ENCODE measurements around the gene FDX2. TPM values are rescaled to one million over a fixed set of nuclear protein-coding genes. Genes with fewer than 3 reads are reported as not detected.

Gene FDX2
- total and polyA plus RNA-seq, 2 of the 13 experiments (the other 11 are each of a cell fraction or from before 2014, with no cell fraction given) = 21.0 to 24.7 TPM

DNA sequence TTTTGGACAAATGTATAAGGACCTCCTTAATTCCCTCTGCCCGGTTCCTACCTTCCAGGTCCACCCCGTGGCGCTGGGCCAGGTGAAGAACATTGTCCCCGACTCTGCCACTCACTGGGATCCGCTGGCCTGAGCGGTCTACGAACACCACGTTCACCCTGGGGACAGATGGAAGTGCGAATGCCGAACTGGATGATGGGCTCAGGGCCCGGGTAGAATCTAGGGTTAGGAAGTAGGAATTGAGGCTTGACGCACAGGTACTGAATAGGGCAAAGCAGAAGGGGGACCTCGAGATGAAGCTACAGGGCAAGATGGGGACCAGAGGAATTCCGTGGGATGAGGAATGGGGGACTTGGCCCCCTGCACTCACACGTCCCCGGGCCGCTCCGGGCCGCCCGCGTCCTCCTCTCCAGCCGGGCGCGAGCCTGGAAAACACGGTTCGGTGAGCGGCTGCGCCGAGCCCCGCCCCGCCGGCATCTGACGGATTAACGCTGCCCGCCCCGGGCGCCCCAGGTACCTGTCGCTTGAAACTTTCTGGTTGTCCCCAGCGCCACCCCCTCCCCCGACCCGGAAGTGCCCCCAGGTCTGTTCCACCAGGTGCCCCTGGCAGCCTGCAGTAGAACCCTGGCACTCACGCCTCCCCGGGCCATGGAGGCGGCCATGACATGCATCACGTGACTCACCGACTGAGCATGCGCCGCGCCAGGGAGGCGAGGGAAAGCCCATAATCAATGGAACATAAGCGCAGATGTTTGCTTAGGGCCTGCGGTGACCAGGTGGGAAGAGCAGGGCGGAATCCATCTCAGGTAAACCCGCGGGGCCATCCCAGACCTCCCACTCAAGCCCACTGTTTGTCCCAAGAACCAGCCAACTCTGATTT, at the start of gene FDX2 (continued):
- TF ChIP-seq, protein P1, sequence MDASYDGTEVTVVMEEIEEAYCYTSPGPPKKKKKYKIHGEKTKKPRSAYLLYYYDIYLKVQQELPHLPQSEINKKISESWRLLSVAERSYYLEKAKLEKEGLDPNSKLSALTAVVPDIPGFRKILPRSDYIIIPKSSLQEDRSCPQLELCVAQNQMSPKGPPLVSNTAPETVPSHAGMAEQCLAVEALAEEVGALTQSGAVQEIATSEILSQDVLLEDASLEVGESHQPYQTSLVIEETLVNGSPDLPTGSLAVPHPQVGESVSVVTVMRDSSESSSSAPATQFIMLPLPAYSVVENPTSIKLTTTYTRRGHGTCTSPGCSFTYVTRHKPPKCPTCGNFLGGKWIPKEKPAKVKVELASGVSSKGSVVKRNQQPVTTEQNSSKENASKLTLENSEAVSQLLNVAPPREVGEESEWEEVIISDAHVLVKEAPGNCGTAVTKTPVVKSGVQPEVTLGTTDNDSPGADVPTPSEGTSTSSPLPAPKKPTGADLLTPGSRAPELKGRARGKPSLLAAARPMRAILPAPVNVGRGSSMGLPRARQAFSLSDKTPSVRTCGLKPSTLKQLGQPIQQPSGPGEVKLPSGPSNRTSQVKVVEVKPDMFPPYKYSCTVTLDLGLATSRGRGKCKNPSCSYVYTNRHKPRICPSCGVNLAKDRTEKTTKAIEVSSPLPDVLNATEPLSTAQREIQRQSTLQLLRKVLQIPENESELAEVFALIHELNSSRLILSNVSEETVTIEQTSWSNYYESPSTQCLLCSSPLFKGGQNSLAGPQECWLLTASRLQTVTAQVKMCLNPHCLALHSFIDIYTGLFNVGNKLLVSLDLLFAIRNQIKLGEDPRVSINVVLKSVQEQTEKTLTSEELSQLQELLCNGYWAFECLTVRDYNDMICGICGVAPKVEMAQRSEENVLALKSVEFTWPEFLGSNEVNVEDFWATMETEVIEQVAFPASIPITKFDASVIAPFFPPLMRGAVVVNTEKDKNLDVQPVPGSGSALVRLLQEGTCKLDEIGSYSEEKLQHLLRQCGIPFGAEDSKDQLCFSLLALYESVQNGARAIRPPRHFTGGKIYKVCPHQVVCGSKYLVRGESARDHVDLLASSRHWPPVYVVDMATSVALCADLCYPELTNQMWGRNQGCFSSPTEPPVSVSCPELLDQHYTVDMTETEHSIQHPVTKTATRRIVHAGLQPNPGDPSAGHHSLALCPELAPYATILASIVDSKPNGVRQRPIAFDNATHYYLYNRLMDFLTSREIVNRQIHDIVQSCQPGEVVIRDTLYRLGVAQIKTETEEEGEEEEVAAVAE (CRISPR knock-in tag; IDR thresholded peaks at IDR 0.05; ENCODE audit: borderline replicate concordance) = 0 out of 2 replicates have a peak, but pooled peaks have one; percentile 34
- TF ChIP-seq FOXP1 (IDR thresholded peaks at IDR 0.05) = no peak
- no peak for TF ChIP-seq FOXP1 (CRISPR knock-in tag; IDR thresholded peaks at IDR 0.05)
- TF ChIP-seq, protein P2, sequence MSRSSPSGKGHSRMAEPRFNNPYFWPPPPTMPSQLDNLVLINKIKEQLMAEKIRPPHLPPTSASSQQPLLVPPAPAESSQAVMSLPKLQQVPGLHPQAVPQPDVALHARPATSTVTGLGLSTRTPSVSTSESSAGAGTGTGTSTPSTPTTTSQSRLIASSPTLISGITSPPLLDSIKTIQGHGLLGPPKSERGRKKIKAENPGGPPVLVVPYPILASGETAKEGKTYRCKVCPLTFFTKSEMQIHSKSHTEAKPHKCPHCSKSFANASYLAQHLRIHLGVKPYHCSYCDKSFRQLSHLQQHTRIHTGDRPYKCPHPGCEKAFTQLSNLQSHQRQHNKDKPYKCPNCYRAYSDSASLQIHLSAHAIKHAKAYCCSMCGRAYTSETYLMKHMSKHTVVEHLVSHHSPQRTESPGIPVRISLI (CRISPR knock-in tag; IDR thresholded peaks at IDR 0.05; ENCODE audit: borderline replicate concordance) = no peak
- TF ChIP-seq ZNF558 (CRISPR knock-in tag; IDR thresholded peaks at IDR 0.05; ENCODE audit: borderline replicate concordance) = no peak
- TF ChIP-seq, protein P3, sequence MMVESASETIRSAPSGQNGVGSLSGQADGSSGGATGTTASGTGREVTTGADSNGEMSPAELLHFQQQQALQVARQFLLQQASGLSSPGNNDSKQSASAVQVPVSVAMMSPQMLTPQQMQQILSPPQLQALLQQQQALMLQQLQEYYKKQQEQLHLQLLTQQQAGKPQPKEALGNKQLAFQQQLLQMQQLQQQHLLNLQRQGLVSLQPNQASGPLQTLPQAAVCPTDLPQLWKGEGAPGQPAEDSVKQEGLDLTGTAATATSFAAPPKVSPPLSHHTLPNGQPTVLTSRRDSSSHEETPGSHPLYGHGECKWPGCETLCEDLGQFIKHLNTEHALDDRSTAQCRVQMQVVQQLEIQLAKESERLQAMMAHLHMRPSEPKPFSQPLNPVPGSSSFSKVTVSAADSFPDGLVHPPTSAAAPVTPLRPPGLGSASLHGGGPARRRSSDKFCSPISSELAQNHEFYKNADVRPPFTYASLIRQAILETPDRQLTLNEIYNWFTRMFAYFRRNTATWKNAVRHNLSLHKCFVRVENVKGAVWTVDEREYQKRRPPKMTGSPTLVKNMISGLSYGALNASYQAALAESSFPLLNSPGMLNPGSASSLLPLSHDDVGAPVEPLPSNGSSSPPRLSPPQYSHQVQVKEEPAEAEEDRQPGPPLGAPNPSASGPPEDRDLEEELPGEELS (CRISPR knock-in tag; IDR thresholded peaks at IDR 0.05) = no peak
- peak; percentile 69; the same call in 1 of the 2 replicates for TF ChIP-seq ZNF788 (CRISPR knock-in tag; IDR thresholded peaks at IDR 0.05; ENCODE audit: borderline replicate concordance)
- TF ChIP-seq BHLHE40 (IDR thresholded peaks at IDR 0.05; ENCODE audit: low read length) = peak; percentile 89
- TF ChIP-seq, protein P4, sequence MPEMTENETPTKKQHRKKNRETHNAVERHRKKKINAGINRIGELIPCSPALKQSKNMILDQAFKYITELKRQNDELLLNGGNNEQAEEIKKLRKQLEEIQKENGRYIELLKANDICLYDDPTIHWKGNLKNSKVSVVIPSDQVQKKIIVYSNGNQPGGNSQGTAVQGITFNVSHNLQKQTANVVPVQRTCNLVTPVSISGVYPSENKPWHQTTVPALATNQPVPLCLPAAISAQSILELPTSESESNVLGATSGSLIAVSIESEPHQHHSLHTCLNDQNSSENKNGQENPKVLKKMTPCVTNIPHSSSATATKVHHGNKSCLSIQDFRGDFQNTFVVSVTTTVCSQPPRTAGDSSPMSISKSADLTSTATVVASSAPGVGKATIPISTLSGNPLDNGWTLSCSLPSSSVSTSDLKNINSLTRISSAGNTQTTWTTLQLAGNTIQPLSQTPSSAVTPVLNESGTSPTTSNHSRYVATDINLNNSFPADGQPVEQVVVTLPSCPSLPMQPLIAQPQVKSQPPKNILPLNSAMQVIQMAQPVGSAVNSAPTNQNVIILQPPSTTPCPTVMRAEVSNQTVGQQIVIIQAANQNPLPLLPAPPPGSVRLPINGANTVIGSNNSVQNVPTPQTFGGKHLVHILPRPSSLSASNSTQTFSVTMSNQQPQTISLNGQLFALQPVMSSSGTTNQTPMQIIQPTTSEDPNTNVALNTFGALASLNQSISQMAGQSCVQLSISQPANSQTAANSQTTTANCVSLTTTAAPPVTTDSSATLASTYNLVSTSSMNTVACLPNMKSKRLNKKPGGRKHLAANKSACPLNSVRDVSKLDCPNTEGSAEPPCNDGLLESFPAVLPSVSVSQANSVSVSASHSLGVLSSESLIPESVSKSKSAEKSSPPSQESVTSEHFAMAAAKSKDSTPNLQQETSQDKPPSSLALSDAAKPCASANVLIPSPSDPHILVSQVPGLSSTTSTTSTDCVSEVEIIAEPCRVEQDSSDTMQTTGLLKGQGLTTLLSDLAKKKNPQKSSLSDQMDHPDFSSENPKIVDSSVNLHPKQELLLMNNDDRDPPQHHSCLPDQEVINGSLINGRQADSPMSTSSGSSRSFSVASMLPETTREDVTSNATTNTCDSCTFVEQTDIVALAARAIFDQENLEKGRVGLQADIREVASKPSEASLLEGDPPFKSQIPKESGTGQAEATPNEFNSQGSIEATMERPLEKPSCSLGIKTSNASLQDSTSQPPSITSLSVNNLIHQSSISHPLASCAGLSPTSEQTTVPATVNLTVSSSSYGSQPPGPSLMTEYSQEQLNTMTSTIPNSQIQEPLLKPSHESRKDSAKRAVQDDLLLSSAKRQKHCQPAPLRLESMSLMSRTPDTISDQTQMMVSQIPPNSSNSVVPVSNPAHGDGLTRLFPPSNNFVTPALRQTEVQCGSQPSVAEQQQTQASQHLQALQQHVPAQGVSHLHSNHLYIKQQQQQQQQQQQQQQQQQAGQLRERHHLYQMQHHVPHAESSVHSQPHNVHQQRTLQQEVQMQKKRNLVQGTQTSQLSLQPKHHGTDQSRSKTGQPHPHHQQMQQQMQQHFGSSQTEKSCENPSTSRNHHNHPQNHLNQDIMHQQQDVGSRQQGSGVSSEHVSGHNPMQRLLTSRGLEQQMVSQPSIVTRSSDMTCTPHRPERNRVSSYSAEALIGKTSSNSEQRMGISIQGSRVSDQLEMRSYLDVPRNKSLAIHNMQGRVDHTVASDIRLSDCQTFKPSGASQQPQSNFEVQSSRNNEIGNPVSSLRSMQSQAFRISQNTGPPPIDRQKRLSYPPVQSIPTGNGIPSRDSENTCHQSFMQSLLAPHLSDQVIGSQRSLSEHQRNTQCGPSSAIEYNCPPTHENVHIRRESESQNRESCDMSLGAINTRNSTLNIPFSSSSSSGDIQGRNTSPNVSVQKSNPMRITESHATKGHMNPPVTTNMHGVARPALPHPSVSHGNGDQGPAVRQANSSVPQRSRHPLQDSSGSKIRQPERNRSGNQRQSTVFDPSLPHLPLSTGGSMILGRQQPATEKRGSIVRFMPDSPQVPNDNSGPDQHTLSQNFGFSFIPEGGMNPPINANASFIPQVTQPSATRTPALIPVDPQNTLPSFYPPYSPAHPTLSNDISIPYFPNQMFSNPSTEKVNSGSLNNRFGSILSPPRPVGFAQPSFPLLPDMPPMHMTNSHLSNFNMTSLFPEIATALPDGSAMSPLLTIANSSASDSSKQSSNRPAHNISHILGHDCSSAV (CRISPR knock-in tag; IDR thresholded peaks at IDR 0.05; ENCODE audit: borderline replicate concordance) = no peak
- TF ChIP-seq ZNF557 (CRISPR knock-in tag; IDR thresholded peaks at IDR 0.05) = no peak
